NB4 (cell line): ENCODE results near the gene PSMD9.

Source experiments
- CTCF ChIP-seq: IDR thresholded peaks from one replicate; pipeline ENCODE4 v1.5.1; 2012; ENCODE audit warnings: low read depth, low read length
- MAX ChIP-seq: IDR thresholded peaks from 2 replicates; pipeline ENCODE4 v1.6.1; 2011; ENCODE audit warnings: low read depth, low read length
- MYC ChIP-seq: IDR thresholded peaks from 2 replicates; pipeline ENCODE4 v1.6.1; 2011; ENCODE audit warnings: low read depth, low read length
- POLR2A ChIP-seq: IDR thresholded peaks from 2 replicates; pipeline ENCODE4 v1.6.1; 2011; ENCODE audit warnings: mild to moderate bottlenecking; ENCODE audit not compliant: insufficient read length; ENCODE audit errors: extremely low read depth

- no peak for TF ChIP-seq CTCF
- TF ChIP-seq POLR2A = no peak
- no peak for TF ChIP-seq MYC
- TF ChIP-seq MAX = no peak
Observed at GRCh38 chr12:121926874-121927706, 38.5 kb downstream of the PSMD9 start.
